Cardiac fibroblast (primary cell): ENCODE data around the gene PRR15L.
"Not testable (repeated sequence)": the region's sequence is repeated elsewhere in the genome, so short reads cannot be mapped to it uniquely, and the experiment has no call there.

Source experiments
- DNase-seq, 2 donors: peaks; one replicate each; pipeline versions ENCODE4 v3.0.0 to v3.0.0-alpha.2; 2010; ENCODE audit warnings: low read depth in 2 of 2
- H3K4me3 ChIP-seq, 2 donors: replicated peaks in 1 of 2; 1 replicate in 1 of 2; 2 replicates in 1 of 2; pipeline ENCODE4 v1.5.1; 2011; ENCODE audit warnings: low read depth in 2 of 2, low read length in 2 of 2, mild to moderate bottlenecking in 2 of 2, moderate library complexity in 1 of 2
- TF ChIP-seq, protein P1 (sequence below): IDR thresholded peaks from one replicate; pipeline ENCODE4 v1.5.1; 2011; ENCODE audit warnings: low read depth, mild to moderate bottlenecking, low read length, inconsistent platforms

The PRR15L gene

GRCh38 chr17:47989700-47990099 is 32.0 kb upstream of the PRR15L start:
- no peak for DNase-seq
- H3K4me3 ChIP-seq: no peak overlapping the region
- TF ChIP-seq, protein P1, sequence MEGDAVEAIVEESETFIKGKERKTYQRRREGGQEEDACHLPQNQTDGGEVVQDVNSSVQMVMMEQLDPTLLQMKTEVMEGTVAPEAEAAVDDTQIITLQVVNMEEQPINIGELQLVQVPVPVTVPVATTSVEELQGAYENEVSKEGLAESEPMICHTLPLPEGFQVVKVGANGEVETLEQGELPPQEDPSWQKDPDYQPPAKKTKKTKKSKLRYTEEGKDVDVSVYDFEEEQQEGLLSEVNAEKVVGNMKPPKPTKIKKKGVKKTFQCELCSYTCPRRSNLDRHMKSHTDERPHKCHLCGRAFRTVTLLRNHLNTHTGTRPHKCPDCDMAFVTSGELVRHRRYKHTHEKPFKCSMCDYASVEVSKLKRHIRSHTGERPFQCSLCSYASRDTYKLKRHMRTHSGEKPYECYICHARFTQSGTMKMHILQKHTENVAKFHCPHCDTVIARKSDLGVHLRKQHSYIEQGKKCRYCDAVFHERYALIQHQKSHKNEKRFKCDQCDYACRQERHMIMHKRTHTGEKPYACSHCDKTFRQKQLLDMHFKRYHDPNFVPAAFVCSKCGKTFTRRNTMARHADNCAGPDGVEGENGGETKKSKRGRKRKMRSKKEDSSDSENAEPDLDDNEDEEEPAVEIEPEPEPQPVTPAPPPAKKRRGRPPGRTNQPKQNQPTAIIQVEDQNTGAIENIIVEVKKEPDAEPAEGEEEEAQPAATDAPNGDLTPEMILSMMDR: no peak

DNA sequence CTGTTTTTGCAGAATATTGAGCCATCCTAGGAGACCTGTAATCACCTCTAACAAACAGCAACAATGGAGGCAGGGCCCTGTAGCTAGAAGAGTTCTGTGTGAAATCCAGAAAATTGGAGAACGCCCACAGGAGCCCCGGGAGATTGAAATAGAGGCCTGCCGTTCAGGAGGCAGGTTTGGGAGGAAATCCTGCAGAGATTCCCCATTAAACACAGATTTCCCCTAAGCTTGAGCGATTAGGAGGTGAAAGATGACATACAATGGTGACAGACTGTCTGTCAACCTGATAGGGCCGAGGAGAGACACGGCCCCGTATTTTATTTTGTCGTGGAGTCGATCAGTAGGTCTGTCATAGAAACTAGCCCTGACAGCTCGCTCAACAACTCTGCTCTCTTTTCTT is 31.5 kb upstream of the PRR15L start:
- DNase-seq: no peak
- H3K4me3 ChIP-seq: no peak overlapping the region
- TF ChIP-seq, protein P1: no peak

DNA sequence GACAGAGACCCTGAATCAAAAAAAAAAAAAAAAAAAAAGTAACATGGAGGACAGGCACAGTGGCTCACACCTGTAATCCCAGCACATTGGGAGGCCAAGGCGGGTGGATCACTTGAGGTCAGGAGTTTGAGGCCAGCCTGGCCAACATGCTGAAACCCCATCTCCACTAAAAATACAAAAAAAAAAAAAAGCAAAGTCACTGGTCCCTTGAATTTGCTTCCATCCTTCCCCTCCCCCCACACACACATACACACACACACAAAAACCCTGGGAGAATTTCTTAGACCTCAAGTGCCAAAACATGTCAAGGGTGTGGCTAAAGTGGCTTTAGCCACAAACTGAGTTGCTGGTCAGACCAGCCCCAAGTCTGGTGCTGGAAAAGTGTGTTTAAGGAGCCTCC is 30.8 kb upstream of the PRR15L start:
- H3K4me3 ChIP-seq, DNase-seq: not testable (repeated sequence)

DNA sequence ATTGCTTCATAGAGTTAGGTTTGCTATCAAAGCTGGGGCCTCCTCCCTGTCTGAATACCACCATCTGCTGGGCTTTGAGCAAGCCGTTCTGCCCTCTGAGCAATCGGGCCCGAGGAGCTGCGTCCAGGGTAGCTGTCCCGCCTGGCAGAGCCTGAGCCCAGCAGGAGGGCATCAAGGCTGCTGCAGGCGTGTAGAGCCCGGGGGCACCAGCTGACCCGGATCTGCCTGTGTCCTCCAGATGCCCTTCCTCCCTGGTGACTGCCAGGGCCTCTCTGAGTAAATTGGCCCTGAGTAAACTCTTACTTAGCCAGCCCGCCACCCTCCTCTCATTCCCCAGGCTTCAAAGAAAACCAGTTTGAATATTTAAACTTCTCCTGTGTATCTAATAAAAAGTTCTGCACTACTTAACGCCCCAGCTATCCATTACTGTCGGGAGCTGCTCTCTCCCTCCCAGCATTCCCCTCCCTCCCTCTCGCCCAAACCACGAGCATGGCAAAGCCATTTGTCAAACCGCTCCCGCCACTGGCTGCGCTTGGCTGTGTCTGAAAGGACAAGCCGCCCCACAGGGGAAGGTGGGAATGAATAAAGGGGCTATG is 29.7 kb upstream of the PRR15L start:
- TF ChIP-seq, protein P1: no peak
- no peak overlapping the region for H3K4me3 ChIP-seq
- no peak for DNase-seq

DNA sequence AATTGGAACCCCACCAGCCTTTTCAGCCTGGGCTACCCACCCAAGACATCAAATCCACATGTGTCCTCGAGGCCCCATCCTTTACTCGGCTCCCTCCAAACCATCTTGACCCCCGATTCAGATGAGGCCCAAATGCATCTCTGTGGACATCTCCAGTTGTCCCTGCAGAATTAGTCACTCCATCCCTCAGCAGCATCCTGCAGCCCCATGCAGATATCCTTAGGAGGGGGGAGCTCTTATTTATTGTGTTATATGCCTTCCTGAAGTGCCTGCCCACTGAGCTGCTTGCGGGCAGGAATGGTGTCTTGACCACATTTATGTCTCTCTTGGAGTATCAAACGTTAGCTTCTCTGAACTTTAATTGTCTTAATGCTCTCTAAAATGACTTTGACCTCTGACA is 28.8 kb upstream of the PRR15L start:
- TF ChIP-seq, protein P1: no peak
- no peak overlapping the region for H3K4me3 ChIP-seq
- DNase-seq: no peak

DNA sequence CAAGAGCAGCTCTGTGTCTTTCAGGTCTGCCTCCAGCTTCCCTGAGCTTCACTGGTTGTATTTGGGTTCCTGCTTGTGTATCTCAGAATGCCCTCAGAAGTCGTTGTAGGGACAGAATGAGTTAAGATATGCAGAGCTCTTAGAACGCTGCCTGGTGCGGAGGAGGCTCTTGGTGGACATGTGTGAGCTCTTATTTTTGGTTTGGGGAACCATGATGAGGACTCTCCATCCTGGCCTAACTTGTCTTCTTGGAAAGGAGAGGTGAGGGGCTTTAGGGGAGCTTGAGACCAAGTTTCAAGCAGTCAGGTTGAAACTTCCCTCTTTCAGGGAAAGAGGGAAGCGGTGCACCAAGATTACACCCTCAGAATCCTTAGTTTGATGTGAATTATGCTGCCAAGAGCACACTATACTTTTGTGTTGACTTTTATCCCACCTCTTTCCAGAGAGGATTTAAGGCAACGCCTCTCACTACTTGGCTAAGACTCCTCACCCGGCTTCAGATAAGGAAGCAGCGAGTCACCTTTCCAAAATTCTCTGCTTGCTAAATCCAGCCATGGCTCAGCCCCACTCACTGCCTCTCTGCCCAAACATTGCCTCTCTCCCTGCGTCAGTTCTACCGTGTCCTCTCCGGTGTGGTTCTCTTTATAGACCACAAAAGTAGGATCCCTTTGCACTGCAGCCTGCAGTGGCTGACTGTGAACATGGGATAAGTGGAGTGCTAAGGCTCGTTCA is 26.0 kb upstream of the PRR15L start:
- H3K4me3 ChIP-seq: no peak overlapping the region
- peak in 1 of 2 donors; percentile 24 for DNase-seq
- TF ChIP-seq, protein P1: no peak

DNA sequence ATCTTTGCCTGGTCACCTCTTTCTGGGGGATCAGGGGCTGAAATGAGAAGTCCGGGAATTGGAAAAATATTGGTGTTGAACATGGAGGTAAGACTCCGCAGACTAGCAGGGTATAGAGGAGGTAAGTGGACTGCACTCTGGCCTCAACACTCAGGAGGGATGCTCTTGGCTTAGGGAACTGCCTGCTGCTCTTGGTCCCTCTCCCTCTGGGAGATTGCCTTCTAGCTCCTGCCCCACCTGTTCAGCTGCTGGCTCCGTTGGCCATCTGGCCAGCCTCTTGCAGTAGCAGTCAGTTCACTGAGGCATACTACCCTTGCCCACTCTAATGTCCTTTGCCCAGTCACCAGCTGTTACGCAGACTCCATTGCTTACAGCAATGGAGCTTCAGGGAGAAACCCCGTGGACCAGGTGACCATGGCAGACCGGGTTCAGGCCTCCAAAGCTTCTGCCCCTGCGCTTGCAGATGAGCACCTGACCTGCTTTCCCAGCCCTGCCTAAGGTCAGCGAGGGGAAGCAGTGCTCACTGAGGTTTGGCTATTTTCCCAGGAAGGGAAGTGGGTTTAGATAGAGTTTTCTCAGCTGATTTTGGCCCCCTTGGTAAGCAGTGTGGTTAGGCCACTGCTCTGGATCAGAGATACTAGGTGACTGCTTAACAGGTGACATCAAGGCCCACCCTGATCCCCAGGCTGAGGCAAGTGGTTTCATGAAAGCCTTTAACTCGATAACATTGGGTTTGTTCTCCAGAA is 25.1 kb upstream of the PRR15L start:
- H3K4me3 ChIP-seq: no peak overlapping the region
- DNase-seq: no peak
- TF ChIP-seq, protein P1: no peak
